A549 (cell line): ENCODE data around the gene ARL2. TPM values are rescaled to one million over a fixed set of nuclear protein-coding genes. Genes with fewer than 3 reads are reported as not detected.

Experiments
- ATAC-seq, 2 experiments: fragments of 200-7000 bp in 1 of 2; fragments of >200 bp in 1 of 2; cut with Nextera tagmentation in 1 of 2; cut with Tn5 transposase in 1 of 2; 3 replicates each; pipeline versions ENCODE4 v1.8.0 to v1.9.1; 2018 to 2020; ENCODE audit warnings: mild to moderate bottlenecking in 1 of 2, moderate library complexity in 1 of 2
- CTCF ChIA-PET: fragments of 300-600 bp; sonication (Branson Sonifier 250); formaldehyde crosslinking; extraction: SDS; loops from one replicate; lab custom pipeline; 2021; ENCODE audit warnings: antibody characterized with exemption, inconsistent platforms; lab: Yijun Ruan, JAX
- POLR2A ChIA-PET: fragments of 350-600 bp; formaldehyde crosslinking; extraction: SDS; loops from one replicate; lab custom pipeline; 2021; ENCODE audit warnings: antibody characterized with exemption, inconsistent platforms; lab: Yijun Ruan, JAX
- DNase-seq, 2 experiments: peaks; one replicate each; pipeline versions ENCODE4 v3.0.0 to v3.0.0-alpha.2; 2011 to 2016; ENCODE audit warnings: low read depth in 1 of 2, low spot score in 1 of 2
- FAIRE-seq: peaks from 2 replicates; lab custom pipeline; 2011; peaks lifted over from hg19 to GRCh38; lab: Jason Lieb, UNC
- H3K27ac ChIP-seq, 2 experiments: fragments of >200 bp; sonication (Bioruptor Twin); formaldehyde crosslinking; 3 replicates each; pipeline ENCODE4 v1.5.1; 2016 to 2017
- H3K4me1 ChIP-seq: fragments of >200 bp; sonication (Bioruptor Twin); formaldehyde crosslinking; 3 replicates; pipeline ENCODE4 v1.6.1; 2016
- H3K4me2 ChIP-seq: fragments of >200 bp; sonication (Bioruptor Twin); formaldehyde crosslinking; 3 replicates; pipeline ENCODE4 v1.6.1; 2016
- H3K4me3 ChIP-seq: fragments of >200 bp; sonication (Bioruptor Twin); formaldehyde crosslinking; 3 replicates; pipeline ENCODE4 v1.5.1; 2016
- H3K9me3 ChIP-seq: fragments of >200 bp; sonication (Bioruptor Twin); formaldehyde crosslinking; 3 replicates; pipeline ENCODE4 v1.6.1; 2016
- ATOH8 ChIP-seq: fragments of 250-450 bp; sonication (Bioruptor Pico); IDR thresholded peaks from 2 replicates; pipeline ENCODE4 v1.5.0; 2020; ENCODE audit warnings: low read depth, mild to moderate bottlenecking, moderate library complexity
- BCL3 ChIP-seq: fragments of >200 bp; sonication (Bioruptor Twin); formaldehyde crosslinking; IDR thresholded peaks from 3 replicates; pipeline ENCODE4 v1.6.1; 2016
- CBX8 ChIP-seq: fragments of 200-600 bp; sonication (generic); IDR thresholded peaks from 2 replicates; pipeline ENCODE4 v1.6.1; 2016
- CEBPB ChIP-seq, 2 experiments: fragments of >200 bp in 1 of 2; sonication (Bioruptor Twin) in 1 of 2; formaldehyde crosslinking in 1 of 2; IDR thresholded peaks; 2 replicates each; pipeline ENCODE4 v1.6.1; 2012 to 2016
- CTCF ChIP-seq: fragments of >200 bp; sonication (Bioruptor Twin); formaldehyde crosslinking; IDR thresholded peaks from 3 replicates; pipeline ENCODE4 v1.5.1; 2016
- E2F6 ChIP-seq: IDR thresholded peaks from 2 replicates; pipeline ENCODE4 v1.6.1; 2012; ENCODE audit warnings: low read depth, borderline replicate concordance
- EHMT2 ChIP-seq: fragments of 200-600 bp; sonication (generic); IDR thresholded peaks from 2 replicates; pipeline ENCODE4 v1.6.1; 2016; ENCODE audit warnings: antibody characterized with exemption, low read depth, mild to moderate bottlenecking, moderate library complexity
- FOSB ChIP-seq: fragments of 250-450 bp; sonication (Bioruptor Pico); IDR thresholded peaks from 2 replicates; pipeline ENCODE4 v1.5.0; 2020; ENCODE audit warnings: mild to moderate bottlenecking, moderate library complexity
- FOXS1 ChIP-seq: fragments of 250-450 bp; sonication (Bioruptor Pico); IDR thresholded peaks from 2 replicates; pipeline ENCODE4 v1.5.0; 2020; ENCODE audit warnings: mild to moderate bottlenecking, moderate library complexity
- GATA3 ChIP-seq: IDR thresholded peaks from 2 replicates; pipeline ENCODE4 v1.6.1; 2012; ENCODE audit warnings: borderline replicate concordance
- HDAC2 ChIP-seq: fragments of 200-600 bp; sonication (generic); IDR thresholded peaks from 2 replicates; pipeline ENCODE4 v1.6.1; 2016
- HES2 ChIP-seq: fragments of >200 bp; sonication (Bioruptor Twin); formaldehyde crosslinking; IDR thresholded peaks from 2 replicates; pipeline ENCODE4 v1.6.1; 2016
- HEYL ChIP-seq: fragments of 250-450 bp; sonication (Bioruptor Pico); IDR thresholded peaks from 2 replicates; pipeline ENCODE4 v1.8.0; 2021; ENCODE audit warnings: mild to moderate bottlenecking, moderate library complexity
- HOXB5 ChIP-seq: fragments of 250-450 bp; sonication (Bioruptor Pico); IDR thresholded peaks from 2 replicates; pipeline ENCODE4 v1.5.0; 2020; ENCODE audit warnings: mild to moderate bottlenecking, moderate library complexity
- JUN ChIP-seq, 2 experiments: fragments of >200 bp; sonication (Bioruptor Twin); formaldehyde crosslinking; IDR thresholded peaks; 2 replicates in 1 of 2; 3 replicates in 1 of 2; pipeline ENCODE4 v1.6.1; 2016 to 2017
- JUNB ChIP-seq: fragments of >200 bp; sonication (Bioruptor Twin); formaldehyde crosslinking; IDR thresholded peaks from 2 replicates; pipeline ENCODE4 v1.6.1; 2016
- KDM1A ChIP-seq: fragments of 200-600 bp; sonication (generic); IDR thresholded peaks from 2 replicates; pipeline ENCODE4 v1.6.1; 2016; ENCODE audit warnings: low read depth, mild to moderate bottlenecking
- MAFK ChIP-seq: fragments of 450-650 bp; IDR thresholded peaks from 2 replicates; pipeline ENCODE4 v1.6.1; 2014; ENCODE audit not compliant: partially characterized antibody
- MAZ ChIP-seq: fragments of 150-350 bp; IDR thresholded peaks from 2 replicates; pipeline ENCODE4 v1.6.1; 2014; ENCODE audit warnings: antibody characterized with exemption, low read depth, low read length, borderline replicate concordance
- MYC ChIP-seq: IDR thresholded peaks from 2 replicates; pipeline ENCODE4 v1.6.1; 2012; ENCODE audit warnings: mild to moderate bottlenecking, inconsistent platforms, low read length, improper control_type of control experiment, borderline replicate concordance
- NFE2L2 ChIP-seq: fragments of 150-350 bp; conservative IDR thresholded peaks from 2 replicates; pipeline ENCODE4 v1.6.1; 2014; ENCODE audit warnings: low read length
- PHF8 ChIP-seq: fragments of 200-600 bp; sonication (generic); IDR thresholded peaks from 2 replicates; pipeline ENCODE4 v1.6.1; 2016; ENCODE audit warnings: low read depth, mild to moderate bottlenecking, antibody characterized with exemption, moderate library complexity, borderline replicate concordance
- POLR2A ChIP-seq: IDR thresholded peaks from 2 replicates; pipeline ENCODE4 v1.6.1; 2012; ENCODE audit warnings: mild to moderate bottlenecking, low read length
- RAD21 ChIP-seq, 2 experiments: fragments of >200 bp in 1 of 2; sonication (Bioruptor Twin) in 1 of 2; formaldehyde crosslinking in 1 of 2; IDR thresholded peaks in 1 of 2; conservative IDR thresholded peaks in 1 of 2; 2 replicates in 1 of 2; 3 replicates in 1 of 2; pipeline ENCODE4 v1.6.1; 2012 to 2018; ENCODE audit warnings: inconsistent platforms in 1 of 2
- RNF2 ChIP-seq: fragments of 200-600 bp; sonication (generic); IDR thresholded peaks from 2 replicates; pipeline ENCODE4 v1.6.1; 2016; ENCODE audit warnings: low read depth, mild to moderate bottlenecking, antibody characterized with exemption, moderate library complexity, borderline replicate concordance
- SMC3 ChIP-seq: fragments of >200 bp; sonication (Bioruptor Twin); formaldehyde crosslinking; IDR thresholded peaks from 3 replicates; pipeline ENCODE4 v1.6.1; 2018; ENCODE audit warnings: inconsistent platforms
- TFCP2L1 ChIP-seq: fragments of 250-450 bp; sonication (Bioruptor Pico); IDR thresholded peaks from 2 replicates; pipeline ENCODE4 v1.5.0; 2021; ENCODE audit warnings: mild to moderate bottlenecking
- TP53 ChIP-seq: fragments of 250-450 bp; sonication (Bioruptor Pico); IDR thresholded peaks from 2 replicates; pipeline ENCODE4 v1.5.0; 2021; ENCODE audit warnings: mild to moderate bottlenecking, moderate library complexity
- USF2 ChIP-seq: fragments of 450-650 bp; IDR thresholded peaks from 2 replicates; pipeline ENCODE4 v1.6.1; 2014; ENCODE audit warnings: antibody characterized with exemption
- ZC3H11A ChIP-seq: fragments of 450-650 bp; IDR thresholded peaks from 2 replicates; pipeline ENCODE4 v1.6.1; 2014; ENCODE audit warnings: antibody characterized with exemption, mild to moderate bottlenecking
- ZNF302 ChIP-seq: fragments of 250-450 bp; sonication (Bioruptor Pico); IDR thresholded peaks from 2 replicates; pipeline ENCODE4 v1.9.0; 2021; ENCODE audit warnings: inconsistent platforms, mild to moderate bottlenecking, moderate library complexity
- ZSCAN20 ChIP-seq: fragments of 250-450 bp; sonication (Bioruptor Pico); IDR thresholded peaks from 2 replicates; pipeline ENCODE4 v1.8.0; 2022; ENCODE audit warnings: mild to moderate bottlenecking, moderate library complexity
- WGBS: methylation state at CpG from one replicate; pipeline ENCODE4 v1.1.6; 2017; ENCODE audit errors: missing lambda C conversion rate; 5-methylcytosine and 5-hydroxymethylcytosine counted together
- polyA plus RNA-seq, 4 experiments: library from polyadenylated mRNA; depleted of rRNA in 3 of 4; stranded (reverse); fragments of >200 nt; fragmentation: RNase III in 1 of 4; extraction: RNeasy Plus Mini Kit Qiagen cat#74134 plus additional on column Dnase treatment in 1 of 4; gene quantifications; 2 replicates in 3 of 4; 3 replicates in 1 of 4; pipeline ENCODE4 v1.2.3, GENCODE V29; 2011 to 2017

The ARL2 gene
- polyA plus RNA-seq, 2 of the 4 experiments (the other 2 are of a cell fraction) = 129 to 160 TPM

- ChIA-PET CTCF (interaction anchor here (0.7 to 8.6 kb wide), 4 partner anchors 9 to 281 kb away, joined by 3 to 60 read pairs (median 4); partner anchors contain the start of gene ARL2), POLR2A (no interaction called here)
- Histone ChIP-seq H3K4me1 (no peaks in the 10 kb centered on the region), H3K4me2 (no peak overlapping the region), H3K27ac (no peak overlapping the region), H3K4me3 (no peak overlapping the region), H3K9me3 (no peaks in the 10 kb centered on the region)
- no peak for TF ChIP-seq TFCP2L1
- TF ChIP-seq JUN (IDR thresholded peaks at IDR 0.05) = no peak
- TF ChIP-seq ZSCAN20 (CRISPR knock-in tag) = no peak
- no peak for TF ChIP-seq NFE2L2
- no peak for TF ChIP-seq ZC3H11A
- no peak for TF ChIP-seq BCL3
- TF ChIP-seq TP53 (CRISPR knock-in tag) = no peak
- no peak for TF ChIP-seq PHF8
- TF ChIP-seq HDAC2 = no peak
- TF ChIP-seq JUNB = no peak
- TF ChIP-seq ZNF302 (CRISPR knock-in tag) = no peak
- no peak for TF ChIP-seq HOXB5
- no peak for TF ChIP-seq HEYL (CRISPR knock-in tag)
- TF ChIP-seq USF2 = no peak
- TF ChIP-seq RNF2 = no peak
- no peak for TF ChIP-seq E2F6
- no peak for TF ChIP-seq FOSB (CRISPR knock-in tag)
- TF ChIP-seq CTCF = no peak
- DNase-seq = no peak
- FAIRE-seq = no peak
- ATAC-seq = no peak
- 66% methylated on average over 2 of the region's 2 CpGs for WGBS
Measured at GRCh38 chr11:65034423-65034822, 20.5 kb downstream of the ARL2 start.

- FAIRE-seq (no peak), ATAC-seq (no peak; a peak in 1 of 6 replicates), DNase-seq (no peak)
- CTCF ChIA-PET = interaction anchor here (1.1 to 8.6 kb wide), 5 partner anchors 22 to 82 kb away, joined by 3 to 60 read pairs (median 7); partner anchors contain the start of genes ARL2, TM7SF2 and ZNHIT2
- TF ChIP-seq JUNB (no peak), POLR2A (no peak), CBX8 (no peak), EHMT2 (no peak), RNF2 (no peak), FOSB (CRISPR knock-in tag) (no peak), FOXS1 (no peak), SMC3 (no peak), MAFK (no peak), HOXB5 (no peak), RAD21 (conservative IDR thresholded peaks at IDR 0.05 in 1 of 2, IDR thresholded peaks at IDR 0.05 in 1 of 2) (no peak), ZC3H11A (no peak), MAZ (no peak), ATOH8 (CRISPR knock-in tag) (no peak), MYC (no peak), KDM1A (no peak), CEBPB (IDR thresholded peaks at IDR 0.05) (no peak), GATA3 (no peak), HES2 (no peak)
- WGBS = 80% methylated on average over 11 of the region's 11 CpGs
- POLR2A ChIA-PET = no interaction called here
- peaks cover 6% of the 10 kb centered on the region; the same call in 2 of the 3 replicates for H3K4me1 ChIP-seq
- no peaks in the 10 kb centered on the region for H3K9me3 ChIP-seq
- H3K27ac ChIP-seq = no peak overlapping the region
- H3K4me3 ChIP-seq = no peak overlapping the region
- H3K4me2 ChIP-seq = no peak overlapping the region
Measured at GRCh38 chr11:65035579-65035978, 21.6 kb downstream of the ARL2 start.
